Measurements from ENCODE around the gene SEPTIN8.

DNA sequence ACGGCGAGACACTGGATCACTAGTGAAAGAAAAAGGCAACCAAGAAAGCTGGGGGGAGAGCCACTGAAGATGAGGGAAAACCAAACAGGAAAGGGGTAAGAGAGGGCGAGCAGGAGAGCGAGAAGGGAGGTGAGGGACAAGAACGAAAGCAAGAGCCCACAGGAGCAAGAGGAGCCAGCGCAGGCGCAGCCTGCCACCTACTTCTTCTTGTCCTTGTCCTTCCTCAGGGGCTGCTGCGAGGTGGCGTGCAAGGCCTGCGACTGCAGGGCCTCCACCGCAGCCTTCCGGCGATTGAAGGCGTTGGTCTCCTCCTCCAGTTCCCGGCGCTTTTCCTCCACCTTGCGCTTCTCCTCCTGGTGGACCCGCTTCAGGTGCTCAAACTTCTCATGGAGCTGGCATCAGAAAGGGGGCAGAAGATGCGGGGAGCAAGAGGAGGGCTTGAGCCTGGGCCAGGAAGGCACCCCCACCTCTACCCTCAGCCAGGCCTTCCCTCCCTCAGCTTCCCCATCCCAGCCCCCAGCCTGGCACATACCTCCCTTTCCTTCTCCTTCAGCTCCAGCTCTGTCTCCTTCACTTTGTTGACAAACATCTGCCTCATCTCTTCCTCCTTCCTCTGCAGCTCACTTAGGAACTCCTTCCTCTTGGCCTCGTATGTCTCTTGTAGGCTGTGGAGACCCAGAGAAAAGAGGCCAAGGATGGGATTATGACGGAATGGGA lies 16.3 kb downstream of the SEPTIN8 start:
- no peak for TF ChIP-seq SMAD3 (CRISPR knock-in tag; IDR thresholded peaks at IDR 0.05)
- no peak for TF ChIP-seq POLR2A (IDR thresholded peaks at IDR 0.05; ENCODE audit: insufficient read depth in 1 of 2, low read depth in 2 of 2, low read length in 2 of 2)
- TF ChIP-seq KLF9 (CRISPR knock-in tag; IDR thresholded peaks at IDR 0.05; ENCODE audit: low read depth) = no peak
- TF ChIP-seq TAF1 (CRISPR knock-in tag; IDR thresholded peaks at IDR 0.05) = no peak
- TF ChIP-seq ZNF75D (CRISPR knock-in tag; IDR thresholded peaks at IDR 0.05; ENCODE audit: borderline replicate concordance) = no peak
- TF ChIP-seq ZNF879 (CRISPR knock-in tag; IDR thresholded peaks at IDR 0.05) = no peak
- TF ChIP-seq REL (CRISPR knock-in tag; conservative IDR thresholded peaks at IDR 0.05) = no peak
- no peak for TF ChIP-seq ZNF891 (CRISPR knock-in tag; IDR thresholded peaks at IDR 0.05)
- no peak for TF ChIP-seq CBFB (CRISPR knock-in tag; IDR thresholded peaks at IDR 0.05)
- TF ChIP-seq EZH2 (conservative IDR thresholded peaks at IDR 0.05; ENCODE audit: low read depth, low read length) = no peak
- TF ChIP-seq ZZZ3 (CRISPR knock-in tag; IDR thresholded peaks at IDR 0.05; ENCODE audit: borderline replicate concordance) = no peak
- TF ChIP-seq, protein P1, sequence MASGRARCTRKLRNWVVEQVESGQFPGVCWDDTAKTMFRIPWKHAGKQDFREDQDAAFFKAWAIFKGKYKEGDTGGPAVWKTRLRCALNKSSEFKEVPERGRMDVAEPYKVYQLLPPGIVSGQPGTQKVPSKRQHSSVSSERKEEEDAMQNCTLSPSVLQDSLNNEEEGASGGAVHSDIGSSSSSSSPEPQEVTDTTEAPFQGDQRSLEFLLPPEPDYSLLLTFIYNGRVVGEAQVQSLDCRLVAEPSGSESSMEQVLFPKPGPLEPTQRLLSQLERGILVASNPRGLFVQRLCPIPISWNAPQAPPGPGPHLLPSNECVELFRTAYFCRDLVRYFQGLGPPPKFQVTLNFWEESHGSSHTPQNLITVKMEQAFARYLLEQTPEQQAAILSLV (CRISPR knock-in tag; IDR thresholded peaks at IDR 0.05; ENCODE audit: borderline replicate concordance) = no peak
- no peak for TF ChIP-seq JUN (CRISPR knock-in tag; IDR thresholded peaks at IDR 0.05)
- no peak for TF ChIP-seq DNMT3B (CRISPR knock-in tag; conservative IDR thresholded peaks at IDR 0.05)

Measured in HepG2 (cell line).